Measurements from ENCODE around the gene SNX17.
"Not testable (repeated sequence)": the region's sequence is repeated elsewhere in the genome, so short reads cannot be mapped to it uniquely, and the experiment has no call there.

Gene SNX17

GRCh38 chr2:27351802-27352598 is 18.4 kb upstream of the SNX17 start:
- Histone ChIP-seq H4K5ac (ENCODE audit: low read length) (no peak overlapping the region), H2AK5ac (ENCODE audit: low read length) (no peak overlapping the region), H2BK15ac (replicated peaks; ENCODE audit: low read depth) (no peak overlapping the region), H3K18ac (ENCODE audit: low read length) (no peak overlapping the region), H3K4me3 (ENCODE audit: low read length) (no peak overlapping the region), H2BK120ac (ENCODE audit: low read depth, low read length) (no peak overlapping the region), H3K56ac (ENCODE audit: low read length) (no peak overlapping the region), H3K4me2 (ENCODE audit: low read length) (no peak overlapping the region), H3K4me1 (ENCODE audit: control insufficient read depth, low read depth, low read length) (no peaks in the 10 kb centered on the region), H3K27me3 (ENCODE audit: insufficient read depth, low read length, poor library complexity) (no peaks in the 10 kb centered on the region), H4K8ac (ENCODE audit: low read depth, low read length) (no peak overlapping the region), H3K9ac (ENCODE audit: low read length) (no peak overlapping the region), H2BK5ac (ENCODE audit: low read length) (no peak overlapping the region), H3K79me2 (ENCODE audit: control insufficient read depth, insufficient read depth, low read length) (peaks cover 59% of the 10 kb centered on the region), H3K36me3 (ENCODE audit: control insufficient read depth, insufficient read depth, low read length) (no peaks in the 10 kb centered on the region), H3K27ac (ENCODE audit: low read depth, low read length) (no peak overlapping the region), H3K23ac (ENCODE audit: low read length) (no peak overlapping the region), H3K4ac (ENCODE audit: low read depth, low read length) (no peak overlapping the region), H3K79me1 (ENCODE audit: low read length) (peaks cover 5% of the 10 kb centered on the region)
- no peak for DNase-seq
- no CpG with 5 or more reads among the region's 6 CpGs for WGBS (ENCODE audit: extremely low coverage, insufficient coverage, low lambda C conversion rate)

GRCh38 chr2:27353386-27353761 is 17.0 kb upstream of the SNX17 start:
- not testable (repeated sequence) for H3K4me2 ChIP-seq (ENCODE audit: low read length); H3K4me3 ChIP-seq (ENCODE audit: low read length); H3K79me1 ChIP-seq (ENCODE audit: low read length); H2BK5ac ChIP-seq (ENCODE audit: low read length); H2BK120ac ChIP-seq (ENCODE audit: low read depth, low read length); H3K18ac ChIP-seq (ENCODE audit: low read length); H3K27me3 ChIP-seq (ENCODE audit: insufficient read depth, low read length, poor library complexity); H3K56ac ChIP-seq (ENCODE audit: low read length); H3K4ac ChIP-seq (ENCODE audit: low read depth, low read length); DNase-seq; H4K5ac ChIP-seq (ENCODE audit: low read length); H2AK5ac ChIP-seq (ENCODE audit: low read length); H3K27ac ChIP-seq (ENCODE audit: low read depth, low read length); H3K4me1 ChIP-seq (ENCODE audit: control insufficient read depth, low read depth, low read length); H3K23ac ChIP-seq (ENCODE audit: low read length); H4K8ac ChIP-seq (ENCODE audit: low read depth, low read length); H2BK15ac ChIP-seq (replicated peaks; ENCODE audit: low read depth); H3K9ac ChIP-seq (ENCODE audit: low read length); H3K36me3 ChIP-seq (ENCODE audit: control insufficient read depth, insufficient read depth, low read length)
- no CpG with 5 or more reads among the region's 5 CpGs for WGBS (ENCODE audit: extremely low coverage, insufficient coverage, low lambda C conversion rate)
- peaks cover 52% of the 10 kb centered on the region for H3K79me2 ChIP-seq (ENCODE audit: control insufficient read depth, insufficient read depth, low read length)

GRCh38 chr2:27353762-27354596 is 16.4 kb upstream of the SNX17 start:
- DNase-seq, result peak; percentile 47
- Histone ChIP-seq H3K27me3 (ENCODE audit: insufficient read depth, low read length, poor library complexity) (no peaks in the 10 kb centered on the region), H3K23ac (ENCODE audit: low read length) (no peak overlapping the region), H2BK120ac (ENCODE audit: low read depth, low read length) (no peak overlapping the region), H3K4me2 (ENCODE audit: low read length) (no peak overlapping the region), H3K79me1 (ENCODE audit: low read length) (peaks cover 7% of the 10 kb centered on the region), H3K9ac (ENCODE audit: low read length) (no peak overlapping the region), H2BK15ac (replicated peaks; ENCODE audit: low read depth) (no peak overlapping the region), H3K4me1 (ENCODE audit: control insufficient read depth, low read depth, low read length) (no peaks in the 10 kb centered on the region), H2BK5ac (ENCODE audit: low read length) (no peak overlapping the region), H3K4me3 (ENCODE audit: low read length) (no peak overlapping the region), H3K79me2 (ENCODE audit: control insufficient read depth, insufficient read depth, low read length) (peaks cover 49% of the 10 kb centered on the region), H4K5ac (ENCODE audit: low read length) (no peak overlapping the region), H4K8ac (ENCODE audit: low read depth, low read length) (no peak overlapping the region), H3K56ac (ENCODE audit: low read length) (no peak overlapping the region), H3K18ac (ENCODE audit: low read length) (no peak overlapping the region), H2AK5ac (ENCODE audit: low read length) (no peak overlapping the region), H3K4ac (ENCODE audit: low read depth, low read length) (no peak overlapping the region), H3K36me3 (ENCODE audit: control insufficient read depth, insufficient read depth, low read length) (no peaks in the 10 kb centered on the region), H3K27ac (ENCODE audit: low read depth, low read length) (no peak overlapping the region)
- no CpG with 5 or more reads among the region's 7 CpGs for WGBS (ENCODE audit: extremely low coverage, insufficient coverage, low lambda C conversion rate)

- H2BK120ac ChIP-seq (ENCODE audit: low read depth, low read length), result no peak overlapping the region
- H3K36me3 ChIP-seq (ENCODE audit: control insufficient read depth, insufficient read depth, low read length), result no peaks in the 10 kb centered on the region
- no peak overlapping the region for H3K4me3 ChIP-seq (ENCODE audit: low read length)
- H3K9ac ChIP-seq (ENCODE audit: low read length), result no peak overlapping the region
- no CpG with 5 or more reads among the region's 7 CpGs for WGBS (ENCODE audit: extremely low coverage, insufficient coverage, low lambda C conversion rate)
- no peak overlapping the region for H4K8ac ChIP-seq (ENCODE audit: low read depth, low read length)
- no peak overlapping the region for H3K4me2 ChIP-seq (ENCODE audit: low read length)
- H2BK15ac ChIP-seq (replicated peaks; ENCODE audit: low read depth), result no peak overlapping the region
- no peak for DNase-seq
- H2BK5ac ChIP-seq (ENCODE audit: low read length), result no peak overlapping the region
- no peak overlapping the region for H3K23ac ChIP-seq (ENCODE audit: low read length)
- H3K27ac ChIP-seq (ENCODE audit: low read depth, low read length), result no peak overlapping the region
- H4K5ac ChIP-seq (ENCODE audit: low read length), result no peak overlapping the region
- H3K4me1 ChIP-seq (ENCODE audit: control insufficient read depth, low read depth, low read length), result no peaks in the 10 kb centered on the region
- peaks cover 7% of the 10 kb centered on the region for H3K79me1 ChIP-seq (ENCODE audit: low read length)
- no peaks in the 10 kb centered on the region for H3K27me3 ChIP-seq (ENCODE audit: insufficient read depth, low read length, poor library complexity)
- H2AK5ac ChIP-seq (ENCODE audit: low read length), result no peak overlapping the region
- H3K18ac ChIP-seq (ENCODE audit: low read length), result no peak overlapping the region
- H3K56ac ChIP-seq (ENCODE audit: low read length), result no peak overlapping the region
- peaks cover 49% of the 10 kb centered on the region for H3K79me2 ChIP-seq (ENCODE audit: control insufficient read depth, insufficient read depth, low read length)
- H3K4ac ChIP-seq (ENCODE audit: low read depth, low read length), result no peak overlapping the region
Observed at GRCh38 chr2:27354597-27354927, 15.9 kb upstream of the SNX17 start.

GRCh38 chr2:27356056-27356381 is 14.4 kb upstream of the SNX17 start:
- Histone ChIP-seq H4K5ac (ENCODE audit: low read length) (peak overlapping the region; percentile 72), H3K4ac (ENCODE audit: low read depth, low read length) (peak overlapping the region; percentile 28), H3K79me1 (ENCODE audit: low read length) (peaks cover 7% of the 10 kb centered on the region), H4K8ac (ENCODE audit: low read depth, low read length) (no peak overlapping the region), H3K56ac (ENCODE audit: low read length) (peak overlapping the region; percentile 98), H3K9ac (ENCODE audit: low read length) (peak overlapping the region; percentile 98), H2BK15ac (replicated peaks; ENCODE audit: low read depth) (no peak overlapping the region), H2BK5ac (ENCODE audit: low read length) (peak overlapping the region; percentile 89), H3K79me2 (ENCODE audit: control insufficient read depth, insufficient read depth, low read length) (peaks cover 40% of the 10 kb centered on the region), H3K4me3 (ENCODE audit: low read length) (peak overlapping the region; percentile 93), H3K27me3 (ENCODE audit: insufficient read depth, low read length, poor library complexity) (no peaks in the 10 kb centered on the region), H3K36me3 (ENCODE audit: control insufficient read depth, insufficient read depth, low read length) (no peaks in the 10 kb centered on the region), H2BK120ac (ENCODE audit: low read depth, low read length) (peak overlapping the region; percentile 22), H3K23ac (ENCODE audit: low read length) (no peak overlapping the region), H3K4me2 (ENCODE audit: low read length) (peak overlapping the region; percentile 60), H3K4me1 (ENCODE audit: control insufficient read depth, low read depth, low read length) (no peaks in the 10 kb centered on the region), H3K18ac (ENCODE audit: low read length) (peak overlapping the region; percentile 15), H3K27ac (ENCODE audit: low read depth, low read length) (peak overlapping the region; percentile 100), H2AK5ac (ENCODE audit: low read length) (no peak overlapping the region)
- WGBS (ENCODE audit: extremely low coverage, insufficient coverage, low lambda C conversion rate), result no CpG with 5 or more reads among the region's 12 CpGs
- DNase-seq, result peak; percentile 76
